Stimulated activated CD8-positive, alpha-beta memory T cell treated with anti-CD3 and anti-CD28 coated beads, Interleukin-7, amount 100 ng/mL, for 4 hours (primary cell): ENCODE measurements around the gene GAL3ST2.
"Not testable (repeated sequence)": the region's sequence is repeated elsewhere in the genome, so short reads cannot be mapped to it uniquely, and the experiment has no call there.

ENCODE experiments used
- DNase-seq, 2 donors: peaks; one replicate each; pipeline ENCODE4 v3.0.0-alpha.2; 2020; ENCODE audit warnings: low read depth in 2 of 2

Gene GAL3ST2

GRCh38 chr2:241768850-241769249 is 7.8 kb upstream of the GAL3ST2 start:
- no peak for DNase-seq

DNA sequence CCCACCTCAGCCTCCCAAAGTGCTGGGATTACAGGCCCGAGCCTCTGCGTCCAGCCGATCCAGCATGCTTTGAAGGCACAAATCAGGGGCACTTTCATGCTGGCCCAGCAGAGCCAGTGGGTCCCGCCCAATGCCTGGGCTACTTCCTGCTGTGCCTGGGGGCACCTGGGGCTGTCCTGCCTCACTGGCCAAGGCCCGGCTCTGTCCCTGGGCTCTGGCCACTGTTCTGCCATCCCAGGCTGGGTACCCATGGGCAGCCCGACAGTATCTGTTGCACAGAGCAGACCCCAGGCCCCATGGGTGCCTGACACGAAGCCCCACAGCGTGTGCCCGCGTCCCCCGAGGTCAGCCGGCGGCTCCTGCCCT is 6.8 kb upstream of the GAL3ST2 start:
- no peak for DNase-seq

DNA sequence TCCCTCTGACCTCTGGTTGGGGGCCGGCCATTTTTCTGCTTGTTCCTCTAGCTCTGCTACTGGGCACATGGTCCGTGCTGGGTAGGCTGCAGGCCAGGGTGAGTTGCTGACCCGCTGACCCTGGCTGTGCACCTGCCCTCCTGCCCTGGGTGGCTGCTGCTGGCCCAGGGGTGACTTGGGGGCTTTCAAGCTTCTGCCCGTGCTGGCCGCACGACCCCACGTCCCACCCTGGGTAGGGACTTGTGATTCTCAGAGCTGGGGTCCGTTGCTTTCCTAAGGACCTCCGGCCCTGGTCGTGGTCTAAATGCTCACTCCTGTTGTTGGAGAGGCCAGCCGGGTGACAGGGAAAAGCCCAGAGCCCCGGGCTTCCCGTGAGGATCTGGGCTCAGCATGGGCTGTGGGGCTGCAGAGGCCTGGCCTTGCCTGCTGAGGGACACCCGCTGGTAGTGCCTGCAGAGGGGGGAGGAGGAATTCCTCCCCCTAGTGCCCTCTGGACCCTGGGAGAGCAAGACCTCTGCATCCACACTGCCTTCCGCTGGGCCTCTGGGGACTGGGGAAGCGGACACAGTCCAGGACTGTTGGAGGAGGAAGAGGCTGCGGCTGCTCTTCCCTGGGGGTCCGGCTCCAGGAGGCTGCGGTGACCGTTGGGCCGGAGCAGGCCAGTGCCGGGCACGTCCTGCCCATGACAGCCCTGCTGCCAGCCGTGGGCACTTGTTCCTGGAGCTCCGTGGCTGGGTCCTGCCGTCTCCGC is 6.3 kb upstream of the GAL3ST2 start:
- DNase-seq: no peak

DNA sequence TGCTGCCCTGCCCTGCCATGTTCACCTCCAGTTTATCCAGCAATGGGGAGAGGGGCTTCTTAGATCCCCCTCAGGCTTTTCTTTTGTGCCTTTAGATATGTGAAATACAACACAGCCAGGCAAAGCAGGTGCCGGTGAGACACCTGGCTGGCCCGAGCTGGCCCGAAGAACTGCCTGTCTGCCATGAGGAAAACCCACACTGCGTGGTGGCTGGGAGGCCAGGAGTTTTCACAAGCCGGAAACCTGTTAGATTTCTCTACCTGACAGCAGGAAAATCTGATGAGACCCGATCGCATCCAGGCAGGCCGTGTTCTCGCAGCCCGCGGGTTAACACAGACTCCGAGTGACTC is 5.7 kb upstream of the GAL3ST2 start:
- no peak for DNase-seq

DNA sequence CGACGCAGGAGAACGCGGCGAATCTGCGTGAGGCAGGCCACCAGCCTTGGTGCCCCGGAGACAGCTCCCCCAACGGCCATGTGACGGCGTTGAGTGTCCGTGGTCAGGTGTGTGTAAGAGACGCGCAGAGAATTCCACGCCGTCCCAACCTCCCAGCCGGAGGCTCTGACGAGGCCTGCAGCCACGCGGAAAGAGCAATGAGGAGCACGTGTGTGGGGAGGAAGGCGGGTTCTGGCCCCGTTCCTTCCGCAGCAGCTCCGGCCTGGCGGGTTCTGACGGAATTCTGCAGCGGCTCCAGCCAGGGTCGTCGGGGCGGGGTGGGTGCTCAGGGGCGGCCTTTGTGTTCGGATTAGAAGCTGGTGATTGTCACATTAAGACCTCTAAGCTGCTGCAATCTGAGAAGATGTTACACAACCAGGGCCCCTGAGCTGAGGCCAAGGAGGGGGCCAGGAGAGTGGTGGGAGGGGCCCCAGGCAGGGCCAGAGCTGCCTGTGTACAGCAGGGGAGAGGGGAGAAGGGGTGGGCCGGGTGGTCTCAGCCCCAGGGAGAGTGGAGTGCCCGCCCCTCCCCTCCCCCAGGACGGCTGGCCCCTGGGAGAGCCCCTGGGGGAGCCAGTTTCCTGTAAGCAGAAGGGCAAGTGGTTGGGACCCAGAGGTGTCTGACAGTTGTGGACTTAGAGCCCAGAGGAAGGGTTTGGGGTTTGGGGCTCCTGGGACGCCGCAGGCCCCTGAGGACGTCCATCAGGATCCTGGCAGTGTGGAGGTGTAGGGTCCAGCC is 5.1 kb upstream of the GAL3ST2 start:
- DNase-seq: no peak

- no peak for DNase-seq
Observed at GRCh38 chr2:241772063-241772499, 4.5 kb upstream of the GAL3ST2 start.

GRCh38 chr2:241773511-241774418 is 2.9 kb upstream of the GAL3ST2 start:
- DNase-seq: no peak

DNA sequence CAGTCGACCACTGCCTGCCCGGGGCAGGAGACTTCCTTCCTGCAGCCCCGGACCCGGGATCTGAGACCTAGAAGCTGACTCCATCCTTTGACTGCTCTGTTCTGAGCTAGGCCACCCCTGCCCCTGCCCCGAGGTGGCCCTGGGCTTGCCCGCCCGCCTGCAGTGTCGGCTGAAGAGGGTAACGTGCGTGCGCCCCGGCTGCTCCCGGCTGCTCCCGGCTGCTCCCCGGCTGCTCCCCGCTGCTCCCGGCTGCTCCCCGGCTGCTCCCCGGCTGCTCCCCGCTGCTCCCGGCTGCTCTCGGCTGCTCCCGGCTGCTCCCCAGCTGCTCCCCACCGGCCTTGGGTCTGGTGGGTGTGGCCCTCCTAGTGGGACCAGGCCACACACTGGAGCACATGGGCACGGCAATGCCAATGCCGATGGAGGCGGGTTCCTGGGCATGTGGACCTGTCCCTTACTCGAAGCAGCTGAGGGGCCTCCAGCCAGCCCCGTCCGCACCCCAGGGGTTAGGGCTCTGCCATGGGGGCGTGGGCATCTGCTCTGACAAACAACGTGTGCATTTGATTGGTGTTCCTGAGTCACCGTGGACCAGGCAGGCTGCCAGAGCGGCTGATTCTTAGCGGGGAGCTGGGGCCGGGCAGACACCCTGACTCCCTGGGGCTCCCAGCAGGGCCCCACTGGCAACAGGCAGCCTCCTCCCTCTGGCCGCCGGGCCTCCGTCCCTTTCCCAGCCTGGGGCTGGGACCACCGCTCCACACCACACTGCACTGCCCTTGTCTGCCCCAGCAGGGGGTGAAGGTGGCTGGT is 2.0 kb upstream of the GAL3ST2 start:
- no peak for DNase-seq

- DNase-seq: no peak
Observed at GRCh38 chr2:241775223-241776177, 1.1 kb upstream of the GAL3ST2 start.

GRCh38 chr2:241777170-241777685 is 606 bp downstream of the GAL3ST2 start:
- no peak for DNase-seq

DNA sequence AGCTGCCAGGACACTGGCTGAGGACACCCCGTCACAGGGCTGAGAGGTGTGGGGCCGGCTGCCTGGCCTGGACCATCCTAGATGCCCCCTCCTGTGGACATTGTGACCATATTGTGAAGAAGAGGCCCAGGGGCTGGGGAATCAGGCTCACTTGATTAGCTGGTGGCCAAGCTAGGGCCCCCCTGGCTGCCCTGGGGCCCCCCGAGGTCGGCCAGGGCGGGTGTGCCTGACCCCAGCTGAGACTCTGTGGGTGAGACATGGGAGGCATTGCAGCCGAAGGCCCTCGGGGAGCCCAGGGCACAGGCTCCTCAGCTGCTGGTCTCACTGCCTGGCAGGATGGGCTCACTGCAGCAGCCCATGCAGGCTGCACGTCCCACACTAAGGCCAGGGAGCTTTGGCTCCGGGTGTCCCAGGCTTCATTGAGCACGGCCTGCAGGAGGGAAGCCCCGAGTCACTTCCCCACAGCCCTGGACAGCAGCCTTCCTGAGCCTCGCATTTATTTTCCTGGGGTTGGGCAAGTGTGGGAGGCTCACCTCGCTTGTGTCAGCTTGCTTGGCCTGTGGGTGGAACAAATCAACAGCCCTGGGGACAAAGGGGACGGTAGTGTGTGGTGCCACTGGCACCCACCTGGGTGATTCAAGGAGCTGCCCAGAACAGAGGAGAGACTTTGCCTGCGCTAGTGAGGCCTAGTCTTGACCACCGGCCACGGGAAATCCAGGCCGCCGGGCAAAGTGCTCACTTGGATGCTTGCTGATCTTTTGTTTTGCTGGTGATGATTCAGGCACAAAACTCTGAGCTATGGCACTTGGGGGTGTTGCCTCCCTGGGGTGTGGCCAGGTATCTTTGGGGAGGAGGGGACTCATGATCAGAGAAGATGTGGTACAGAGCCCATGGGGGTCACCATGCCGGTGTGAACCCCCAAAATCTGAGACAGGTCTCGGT is 1.3 kb downstream of the GAL3ST2 start:
- no peak for DNase-seq

DNA sequence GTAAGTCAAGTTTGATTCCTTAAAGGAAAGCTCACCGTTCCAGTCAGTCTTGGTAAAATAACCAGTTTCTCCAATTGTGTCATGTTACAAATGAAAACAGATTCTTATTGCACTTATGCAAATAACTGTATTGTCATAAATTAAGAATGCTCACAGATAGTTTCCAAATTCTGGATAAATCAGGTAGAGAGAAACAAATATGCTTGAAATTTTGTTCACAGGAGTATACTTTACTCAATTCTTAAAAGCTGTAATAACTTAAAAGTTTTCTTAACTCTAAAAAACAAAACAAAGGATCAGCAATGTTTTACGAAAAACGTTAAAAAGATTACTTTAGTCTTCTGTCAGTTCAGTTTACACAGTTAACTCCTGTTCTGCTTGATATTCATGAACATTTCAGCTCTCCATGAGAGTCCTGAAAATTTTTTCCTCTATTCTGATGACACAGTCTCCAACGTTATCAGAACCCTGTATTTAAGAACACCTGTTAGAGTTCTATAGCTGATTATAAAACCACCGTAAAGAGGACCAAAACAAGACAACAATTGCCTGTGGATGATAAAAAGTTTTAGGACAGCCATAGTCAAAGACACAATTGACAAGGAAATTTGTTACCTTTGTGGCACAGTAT is 4.4 kb downstream of the GAL3ST2 start:
- no peak for DNase-seq

DNA sequence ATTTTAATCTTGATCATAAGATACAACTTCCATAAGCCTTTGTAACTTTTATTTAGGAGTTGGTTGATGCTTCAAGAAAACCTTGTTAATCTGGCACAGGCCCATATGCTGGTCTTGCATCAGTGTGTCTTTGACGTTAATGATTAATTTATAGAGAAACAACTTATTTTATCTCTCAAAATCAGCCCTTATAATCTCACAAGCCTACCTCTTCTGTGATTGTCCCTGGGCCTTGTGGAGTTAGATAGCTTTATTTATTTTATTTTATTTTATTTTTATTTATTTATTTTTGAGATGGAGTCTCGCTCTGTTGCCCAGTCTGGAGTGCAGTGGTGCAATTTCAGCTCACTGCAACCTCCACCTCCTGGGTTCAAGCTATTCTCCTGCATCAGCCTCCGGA is 5.4 kb downstream of the GAL3ST2 start:
- DNase-seq: not testable (repeated sequence)

DNA sequence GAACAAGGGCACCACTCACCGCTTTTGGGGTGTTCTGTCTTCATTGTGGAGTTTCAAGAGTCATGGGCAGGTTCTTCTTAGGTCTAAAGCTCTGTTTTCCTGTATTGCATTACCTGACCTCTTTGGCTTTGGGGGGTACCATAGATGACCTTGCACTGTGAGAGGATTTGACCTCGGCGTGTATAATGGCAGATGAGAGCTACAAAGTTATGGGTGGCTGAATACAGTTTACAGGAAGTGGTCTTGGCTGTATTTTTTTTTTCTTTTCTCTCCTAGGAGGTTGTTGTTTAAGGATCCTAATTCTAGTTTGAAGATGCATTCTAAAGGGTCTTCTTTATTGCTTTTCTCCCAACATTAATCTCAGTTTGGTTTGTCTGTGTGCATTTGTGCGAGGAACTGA is 11.5 kb downstream of the GAL3ST2 start:
- DNase-seq: no peak

- peak; percentile 19 to 33 for DNase-seq
Observed at GRCh38 chr2:241788572-241788971, 11.9 kb downstream of the GAL3ST2 start.

DNA sequence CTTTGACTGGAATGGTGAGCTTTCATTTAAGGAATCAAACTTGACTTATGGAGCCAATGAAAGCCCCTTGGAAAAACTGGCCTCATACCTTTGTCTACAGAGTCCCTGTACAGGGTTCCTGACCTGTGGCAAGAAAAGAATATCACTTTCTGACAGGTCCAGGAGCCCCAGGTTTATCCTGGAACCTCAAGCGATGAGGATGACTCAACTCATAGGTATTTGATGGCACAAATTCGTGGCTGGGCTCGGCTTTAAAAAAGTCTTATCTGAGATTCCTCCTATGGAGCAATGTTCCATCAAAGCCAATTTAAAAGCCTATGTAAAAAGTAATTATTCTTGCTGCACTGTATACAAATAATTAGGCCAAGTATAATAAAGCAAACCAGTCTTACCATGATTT is 14.8 kb downstream of the GAL3ST2 start:
- not testable (repeated sequence) for DNase-seq

GRCh38 chr2:241793385-241793784 is 16.8 kb downstream of the GAL3ST2 start:
- DNase-seq: no peak

DNA sequence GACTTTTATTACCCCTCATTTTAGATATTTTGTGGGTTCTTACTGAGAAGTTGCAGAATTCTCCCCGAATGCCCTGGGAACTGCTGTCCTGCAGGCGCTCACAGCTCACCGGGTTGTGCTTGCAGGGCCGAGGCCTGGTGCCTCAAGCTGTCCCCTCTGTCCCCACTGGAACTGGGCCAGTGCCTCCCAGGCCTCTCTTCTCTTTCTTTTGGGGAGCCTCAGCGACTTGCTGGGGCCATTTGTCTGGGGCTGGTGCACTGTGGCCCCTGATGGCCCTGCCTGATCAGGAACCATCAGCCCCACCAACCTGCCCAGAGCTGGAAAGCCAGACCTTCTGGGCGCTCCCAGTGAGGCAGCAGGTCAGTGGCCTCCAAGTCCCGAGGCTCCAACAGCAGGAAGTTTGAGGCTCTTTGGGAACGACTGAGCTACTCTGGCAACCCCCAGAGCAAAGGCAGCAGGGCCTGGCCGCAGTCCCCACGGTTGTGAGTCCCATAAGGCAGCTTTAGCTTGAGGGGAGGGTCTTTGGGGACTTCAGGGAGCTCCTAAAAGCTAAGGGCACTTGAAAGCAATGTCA is 17.7 kb downstream of the GAL3ST2 start:
- DNase-seq: no peak
